NCI-H128 (cell line): ENCODE results near the gene PPP1R15B.

Experiments used
- DNase-seq: peaks from one replicate; lab custom pipeline; 2025; ENCODE audit not compliant: unreplicated experiment; lab: John Stamatoyannopoulos, UW

PPP1R15B gene

GRCh38 chr1:204411451-204412204, at the start of gene PPP1R15B:
PPP1R15B (minus strand) TSS chr1:204411817; CDS start chr1:204411411, 406 bp downstream.
- peak; percentile 96 for DNase-seq

GRCh38 chr1:204460346-204460745, 48.7 kb upstream of the PPP1R15B start:
- DNase-seq: no peak

DNA sequence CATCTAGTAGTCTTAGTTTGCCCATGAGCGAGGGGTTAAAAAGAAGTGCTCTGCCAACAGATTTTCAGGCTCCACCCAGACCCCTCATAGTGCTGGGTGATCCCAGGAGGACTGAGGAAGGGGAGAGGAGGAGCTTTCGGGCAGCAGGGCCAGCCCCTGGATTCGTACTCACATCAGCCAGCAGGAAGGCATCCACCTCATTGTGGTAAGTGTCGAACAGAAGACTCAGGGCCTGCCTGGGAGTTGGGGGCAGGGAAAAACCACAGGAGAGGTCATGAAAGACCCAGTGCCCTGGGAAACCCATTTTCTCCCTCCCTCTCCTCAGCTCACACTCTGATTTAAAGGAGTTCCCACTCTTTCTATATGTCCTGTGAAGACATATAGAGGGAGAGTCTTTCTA, 48.1 kb upstream of the PPP1R15B start:
- no peak for DNase-seq

GRCh38 chr1:204457666-204458065, 46.0 kb upstream of the PPP1R15B start:
- DNase-seq: no peak

DNA sequence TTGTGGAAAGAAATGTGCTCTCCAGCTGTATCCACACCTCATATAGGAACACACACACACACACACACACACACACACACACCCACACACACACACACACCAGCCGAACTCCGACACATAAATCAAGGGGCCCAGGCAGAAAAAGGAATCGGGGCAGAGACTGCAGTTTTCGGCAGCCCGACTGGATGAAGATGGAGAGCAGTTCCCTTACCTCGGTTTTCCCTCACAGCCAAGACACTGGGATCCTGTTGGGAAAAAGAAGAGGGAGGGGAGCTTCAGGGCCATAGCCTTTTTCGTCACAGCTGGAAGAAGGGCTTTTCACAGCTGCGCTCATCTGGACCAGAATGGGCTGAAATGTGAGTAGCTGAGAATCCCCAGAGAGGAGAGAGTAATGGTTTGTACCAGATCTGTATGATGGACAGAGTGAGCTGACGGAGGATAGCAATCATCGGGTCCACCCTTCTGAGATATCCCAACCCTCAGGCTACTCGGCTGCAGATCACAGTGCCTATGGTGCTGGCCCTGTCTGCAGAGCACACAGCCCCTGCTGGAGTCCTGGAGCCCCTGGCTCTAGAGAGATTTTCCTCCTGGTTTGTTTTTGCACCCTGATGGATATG, 45.3 kb upstream of the PPP1R15B start:
- no peak for DNase-seq

DNA sequence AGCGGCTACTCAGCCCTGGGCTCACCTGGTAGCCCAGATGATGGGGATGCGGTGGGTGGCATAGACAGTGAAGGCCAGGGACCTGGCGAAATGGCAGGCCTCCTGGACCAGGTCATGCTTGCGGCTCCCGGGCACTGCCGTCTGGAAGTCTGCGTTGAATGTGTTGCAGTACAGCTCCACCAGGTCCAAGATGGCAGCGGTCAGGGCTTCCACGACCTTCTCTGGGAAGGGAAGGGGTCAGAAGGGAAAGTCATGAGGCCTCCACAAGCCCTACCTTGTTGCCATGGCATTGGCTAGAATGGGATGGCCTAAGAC, 44.2 kb upstream of the PPP1R15B start:
- no peak for DNase-seq

GRCh38 chr1:204455063-204455830, 43.6 kb upstream of the PPP1R15B start:
- no peak for DNase-seq

GRCh38 chr1:204454476-204454875, 42.9 kb upstream of the PPP1R15B start:
- DNase-seq: no peak

GRCh38 chr1:204453141-204453772, 41.6 kb upstream of the PPP1R15B start:
- no peak for DNase-seq

- DNase-seq: no peak
Observed at GRCh38 chr1:204451352-204452124, 39.9 kb upstream of the PPP1R15B start.

DNA sequence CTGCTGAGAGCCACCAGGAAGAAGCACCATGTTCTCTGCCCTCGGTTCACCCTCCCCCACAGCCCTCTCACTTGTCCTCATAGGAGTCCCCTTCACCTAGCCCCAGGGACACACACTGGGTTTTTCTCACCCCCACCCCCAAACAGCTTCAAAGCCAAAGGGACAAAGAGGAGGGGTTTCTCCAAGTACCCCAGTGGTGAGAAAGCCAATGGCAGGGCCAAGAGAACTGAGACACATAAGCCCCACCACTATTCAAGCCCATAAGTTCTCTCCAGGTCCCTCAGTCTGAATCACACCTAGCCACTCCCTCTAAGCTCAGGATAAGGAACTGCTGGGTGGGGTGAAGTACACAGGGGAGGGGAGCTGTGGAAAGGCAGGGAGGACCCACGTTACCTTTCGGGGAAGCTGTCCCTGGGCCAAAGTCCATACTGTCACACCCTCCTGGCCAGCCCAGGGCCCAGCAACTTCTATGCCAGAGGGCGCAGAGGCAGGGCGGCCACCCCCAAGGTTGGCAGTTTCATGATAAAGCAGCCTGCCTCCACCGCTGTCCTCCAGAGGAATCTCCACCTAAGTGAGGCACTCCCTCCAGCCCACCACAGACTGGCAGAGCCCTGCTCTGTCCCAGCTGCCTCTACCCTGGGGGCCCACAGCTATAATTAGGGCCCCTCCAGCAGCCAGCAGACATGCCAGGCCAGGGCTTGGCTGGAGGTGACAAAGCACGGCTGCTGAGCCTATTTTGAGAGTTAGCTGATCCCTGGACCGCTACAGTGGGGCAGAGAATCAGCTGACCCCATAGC, 39.0 kb upstream of the PPP1R15B start:
- DNase-seq: no peak

DNA sequence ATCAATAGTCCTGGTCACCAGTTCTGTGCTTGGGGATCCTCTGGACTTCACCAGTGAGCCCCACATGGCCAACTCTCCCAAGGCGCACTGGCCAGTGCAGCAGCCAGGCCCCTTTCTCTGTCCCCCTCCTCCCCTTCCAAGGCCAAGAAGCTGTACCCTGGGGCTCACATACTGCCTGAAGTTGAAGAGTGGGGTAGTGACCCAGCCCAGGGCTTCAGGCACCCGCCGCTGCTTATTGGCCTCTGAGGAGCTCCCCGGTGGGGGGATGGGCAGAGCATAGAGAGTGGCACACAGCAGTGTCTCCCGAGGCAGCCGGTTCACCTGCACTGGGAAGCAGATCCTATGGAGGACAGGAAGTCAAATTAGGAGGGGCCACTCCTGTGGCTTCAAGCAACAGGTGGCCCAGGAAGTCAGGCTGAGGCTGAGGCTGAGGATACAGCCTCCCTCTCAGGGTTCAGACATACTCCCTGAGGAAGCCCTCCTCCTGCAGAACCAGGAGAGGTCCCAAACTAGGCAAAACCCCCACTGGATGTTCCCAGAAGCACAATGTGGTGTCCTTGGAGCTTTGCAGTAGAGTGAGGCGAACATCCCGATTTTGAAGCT, 38.2 kb upstream of the PPP1R15B start:
- no peak for DNase-seq

DNA sequence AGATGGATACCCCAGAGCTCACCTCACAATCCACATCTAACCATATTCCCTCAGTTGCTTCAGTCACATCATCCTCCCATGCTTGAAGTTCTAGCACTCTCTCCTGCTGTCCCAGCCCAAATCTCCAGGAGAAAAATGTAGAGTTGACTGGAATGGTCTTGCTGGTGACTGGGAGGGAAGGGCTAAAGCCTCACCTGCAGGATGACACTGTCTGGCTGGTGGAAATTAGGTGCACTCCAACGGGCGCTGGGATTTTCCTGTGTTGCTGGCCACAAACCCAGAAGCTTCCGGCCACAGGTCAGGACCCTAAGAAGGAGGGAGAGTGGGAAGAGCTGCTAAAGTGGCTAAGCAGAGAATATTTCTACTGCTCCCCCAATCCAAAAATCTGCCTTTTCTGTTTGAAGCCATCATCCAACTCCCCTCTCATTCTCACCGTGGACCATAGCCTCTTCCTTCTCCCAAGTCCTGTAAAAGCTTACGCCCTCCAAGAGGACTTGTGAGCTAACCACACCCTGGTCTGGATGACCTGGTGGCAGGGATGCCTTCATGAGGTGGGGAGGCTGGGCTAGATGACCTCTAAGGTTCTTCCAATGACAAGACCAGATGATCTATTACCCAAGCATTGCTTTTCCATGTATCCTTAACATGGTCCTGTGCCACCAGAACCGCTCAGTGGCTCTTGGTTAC, 37.5 kb upstream of the PPP1R15B start:
- DNase-seq: no peak

DNA sequence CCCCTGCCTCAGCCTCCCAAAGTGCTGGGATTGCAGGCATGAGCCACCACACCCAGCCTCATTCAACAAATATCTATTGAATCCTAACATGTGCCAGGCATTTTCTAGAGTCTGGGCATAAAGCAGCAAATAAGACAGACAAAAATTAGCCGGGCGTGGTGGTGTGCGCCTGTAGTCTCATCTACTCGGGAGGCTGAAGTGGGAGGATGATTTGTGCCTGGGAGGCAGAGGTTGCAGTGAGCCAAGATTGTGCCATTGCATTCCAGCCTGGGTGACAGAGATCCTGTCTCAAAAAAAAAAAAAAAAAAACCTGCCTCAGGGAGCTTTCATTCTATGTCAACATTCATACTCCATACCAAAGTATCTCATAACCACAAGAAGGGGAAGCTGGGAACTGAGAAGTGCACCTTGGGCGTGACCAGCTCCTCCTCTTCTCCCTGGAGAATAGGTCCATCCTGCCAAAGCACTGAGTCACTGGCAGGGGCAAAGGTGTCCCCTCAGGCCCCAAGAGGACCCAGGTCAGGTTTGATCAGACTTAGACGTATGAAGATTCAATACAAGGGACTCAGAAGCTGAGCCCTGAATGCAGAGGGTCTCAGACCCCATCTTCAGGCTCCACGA, 36.8 kb upstream of the PPP1R15B start:
- no peak for DNase-seq

DNA sequence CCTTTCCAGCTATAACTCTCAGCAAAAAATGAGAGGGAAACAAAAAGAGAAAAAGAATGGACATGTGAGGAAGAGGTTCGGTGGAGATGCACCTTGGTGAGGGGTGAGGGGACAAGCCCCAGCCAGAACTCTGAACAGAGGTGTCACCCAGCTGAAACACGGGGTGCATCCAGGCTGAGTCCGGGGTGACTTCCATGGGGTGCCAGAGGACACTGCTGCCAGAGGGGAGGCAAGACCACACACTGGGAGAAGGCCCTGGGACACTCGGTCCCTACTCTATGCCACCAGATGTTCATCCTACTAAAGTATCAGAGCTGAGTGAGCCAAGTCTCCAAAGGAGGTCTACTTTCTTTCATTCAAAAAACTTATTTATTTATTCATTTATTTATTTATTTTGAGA, 36.1 kb upstream of the PPP1R15B start:
- no peak for DNase-seq

- no peak for DNase-seq
Observed at GRCh38 chr1:204447190-204447589, 35.6 kb upstream of the PPP1R15B start.

- peak; percentile 95 for DNase-seq
Observed at GRCh38 chr1:204446413-204447111, 34.9 kb upstream of the PPP1R15B start.

GRCh38 chr1:204445860-204446412, 34.3 kb upstream of the PPP1R15B start:
- DNase-seq: no peak
